ENCODE measurements around the gene PLEKHJ1.

The PLEKHJ1 gene

DNA sequence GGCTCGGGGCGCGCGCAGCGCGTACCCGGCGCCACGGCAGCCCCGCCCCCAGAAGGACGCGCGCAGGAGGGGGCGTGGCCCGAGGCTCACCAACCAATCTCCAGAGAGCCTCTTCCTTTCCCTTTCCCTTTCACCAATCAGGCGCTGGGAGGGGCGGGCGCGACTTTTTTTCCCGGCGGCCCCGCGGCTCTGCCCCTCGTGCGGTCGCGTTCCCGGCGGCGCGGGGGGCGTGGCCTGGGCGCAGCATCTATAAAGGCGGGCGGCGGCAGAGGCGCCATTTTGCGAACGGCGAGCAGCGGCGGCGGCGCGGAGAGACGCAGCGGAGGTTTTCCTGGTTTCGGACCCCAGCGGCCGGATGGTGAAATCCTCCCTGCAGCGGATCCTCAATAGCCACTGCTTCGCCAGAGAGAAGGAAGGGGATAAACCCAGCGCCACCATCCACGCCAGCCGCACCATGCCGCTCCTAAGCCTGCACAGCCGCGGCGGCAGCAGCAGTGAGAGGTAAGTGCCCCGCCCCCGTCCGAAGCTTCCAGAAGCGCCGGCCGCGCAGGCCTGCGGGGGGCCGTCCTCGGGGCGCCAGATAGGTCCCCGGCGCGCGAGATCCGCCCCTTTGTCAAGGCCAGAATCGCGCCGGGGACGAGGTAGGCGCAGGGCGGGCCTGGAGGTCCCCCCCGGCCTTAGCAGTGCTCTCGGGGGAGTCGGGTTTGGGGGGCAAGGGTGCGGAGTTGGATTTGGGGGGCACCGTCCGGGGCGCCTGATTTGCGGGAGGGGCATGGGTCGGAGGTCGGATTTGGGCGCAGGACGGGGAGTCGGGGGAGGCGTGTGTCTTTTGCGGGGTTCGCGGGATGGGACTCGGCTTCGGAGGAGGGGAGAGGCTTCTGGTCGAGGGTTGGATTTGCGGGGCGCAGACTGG lies 33.4 kb upstream of the PLEKHJ1 start:
- peak; percentile 97 for DNase-seq

DNA sequence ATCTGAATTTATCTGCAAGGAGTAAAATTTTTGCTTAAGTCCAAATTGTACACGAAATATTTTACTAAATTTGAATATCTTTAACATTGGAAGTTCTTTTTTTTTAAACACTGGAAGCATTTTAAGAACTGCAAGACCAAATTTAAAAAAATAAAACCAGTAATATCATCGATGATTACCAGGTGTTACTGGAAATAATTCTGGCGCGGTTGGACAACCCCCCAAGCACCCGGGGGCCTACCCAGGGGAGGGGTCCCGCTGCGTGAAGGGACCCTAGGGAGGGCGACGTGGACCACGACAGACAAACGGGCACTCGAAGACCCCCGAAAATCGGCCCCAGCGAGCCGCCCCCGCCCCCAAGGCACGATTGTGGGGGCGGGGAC lies 32.7 kb upstream of the PLEKHJ1 start:
- no peak for DNase-seq

DNA sequence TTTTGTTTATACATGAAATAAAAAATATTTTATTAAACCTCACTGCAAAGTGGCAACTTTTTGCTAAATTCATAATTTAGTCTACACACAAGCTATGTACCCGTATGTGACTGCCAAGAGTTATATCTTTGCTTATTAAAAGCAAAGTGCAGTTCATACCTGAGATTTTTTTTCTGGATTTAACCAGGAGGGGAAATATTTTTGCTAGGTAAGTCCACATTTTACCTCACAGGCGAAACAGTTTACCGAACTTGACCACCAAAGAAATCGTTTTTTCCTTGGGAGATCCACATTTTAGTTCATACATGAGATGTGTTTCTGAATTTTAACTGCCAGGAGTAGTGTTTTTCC lies 32.3 kb upstream of the PLEKHJ1 start:
- no peak for DNase-seq

DNA sequence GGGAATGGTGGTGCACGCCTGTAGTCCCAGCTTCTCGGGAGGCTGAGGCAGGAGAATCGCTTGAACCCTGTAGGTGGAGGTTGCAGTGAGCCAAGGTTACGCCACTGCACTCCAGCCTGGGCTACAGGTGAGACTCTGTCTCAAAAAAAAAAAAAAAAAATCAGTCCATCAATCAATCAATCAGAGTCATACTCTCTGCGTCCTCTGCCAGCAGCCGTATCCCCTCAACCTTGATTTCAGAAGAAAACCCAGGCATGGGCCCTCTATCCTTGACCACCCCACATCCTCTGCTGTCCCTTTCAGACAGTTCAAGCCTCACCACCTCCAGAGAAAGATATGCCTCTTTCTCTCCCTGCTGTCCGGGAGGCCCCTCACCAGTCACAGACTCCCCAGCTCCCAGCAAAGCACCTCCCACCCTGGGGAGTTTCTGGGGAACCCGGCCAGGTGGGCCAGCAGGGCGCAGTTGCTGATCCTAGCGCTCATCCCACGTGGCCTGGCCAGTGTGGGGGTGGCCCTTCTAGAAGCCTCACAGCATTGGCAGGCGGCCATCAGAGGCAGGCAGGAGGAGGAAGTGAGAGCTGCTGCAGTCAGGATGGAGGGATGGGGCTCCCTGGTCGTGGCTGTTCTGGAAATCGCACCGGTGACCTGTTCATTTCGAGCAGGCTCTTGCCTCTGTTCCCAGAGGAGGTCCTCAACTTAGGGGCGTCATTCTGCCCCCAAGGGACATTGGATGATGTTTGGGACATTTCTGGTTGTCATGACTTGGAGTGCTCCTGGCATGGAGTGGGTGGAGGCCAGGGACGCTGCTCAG lies 30.3 kb upstream of the PLEKHJ1 start:
- peak; percentile 63 for DNase-seq

DNA sequence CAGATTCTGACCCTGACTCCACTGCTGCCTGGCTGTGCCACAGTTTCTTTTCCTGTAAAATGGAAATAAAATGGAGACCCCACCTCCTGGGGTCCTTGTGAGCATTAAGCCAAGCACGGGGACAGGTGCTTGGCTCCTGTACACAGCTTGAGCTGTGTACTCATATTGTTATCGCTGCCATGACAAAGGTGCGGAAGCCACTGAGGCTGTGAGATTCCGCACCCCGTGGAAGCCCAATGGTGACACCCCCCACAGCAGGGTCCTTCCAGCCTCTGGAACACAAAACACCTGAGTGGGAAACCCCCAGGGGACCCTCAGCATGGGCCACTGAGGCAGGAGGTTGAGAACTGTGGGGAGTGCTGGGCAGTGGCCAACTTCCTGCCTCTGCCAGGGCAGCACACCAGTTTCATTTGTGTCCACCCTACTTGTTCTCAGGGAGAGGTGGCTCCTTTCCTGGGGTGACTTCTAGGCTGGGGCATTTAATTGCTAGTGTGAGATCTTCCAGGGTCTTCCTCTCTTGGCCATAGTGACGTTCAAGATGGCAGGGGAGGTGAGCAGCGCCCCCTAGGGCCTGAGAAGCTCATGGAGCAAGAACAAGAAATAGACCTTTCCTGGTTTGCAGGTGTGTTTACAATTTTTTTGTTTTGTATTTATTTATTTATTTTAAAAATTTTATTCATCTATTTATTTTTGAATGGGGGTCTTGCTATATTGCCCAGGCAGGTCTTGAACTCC lies 25.5 kb upstream of the PLEKHJ1 start:
- no peak for DNase-seq

DNA sequence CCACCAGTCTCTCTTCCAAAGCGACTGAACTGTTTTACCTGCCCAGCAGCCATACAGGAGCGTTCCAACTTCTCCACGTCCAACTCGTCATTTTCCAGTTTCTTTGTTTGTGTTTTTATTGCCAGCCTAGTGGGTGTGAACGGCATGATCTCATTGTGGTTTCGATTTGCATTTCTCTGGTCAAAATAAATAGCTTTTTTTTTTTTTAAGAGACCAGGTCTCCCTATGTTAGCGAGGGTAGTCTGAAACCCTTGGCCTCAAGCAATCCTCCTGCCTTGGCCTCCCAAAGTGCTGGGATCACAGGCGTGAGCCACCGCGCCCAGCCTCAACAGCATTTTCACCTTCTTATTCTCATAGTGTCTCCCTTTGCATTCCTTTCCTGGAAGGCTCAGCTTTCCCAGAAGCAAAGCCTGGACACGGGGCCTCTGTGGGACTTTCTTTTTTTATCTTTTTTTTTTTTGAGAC lies 24.2 kb upstream of the PLEKHJ1 start:
- no peak for DNase-seq

DNA sequence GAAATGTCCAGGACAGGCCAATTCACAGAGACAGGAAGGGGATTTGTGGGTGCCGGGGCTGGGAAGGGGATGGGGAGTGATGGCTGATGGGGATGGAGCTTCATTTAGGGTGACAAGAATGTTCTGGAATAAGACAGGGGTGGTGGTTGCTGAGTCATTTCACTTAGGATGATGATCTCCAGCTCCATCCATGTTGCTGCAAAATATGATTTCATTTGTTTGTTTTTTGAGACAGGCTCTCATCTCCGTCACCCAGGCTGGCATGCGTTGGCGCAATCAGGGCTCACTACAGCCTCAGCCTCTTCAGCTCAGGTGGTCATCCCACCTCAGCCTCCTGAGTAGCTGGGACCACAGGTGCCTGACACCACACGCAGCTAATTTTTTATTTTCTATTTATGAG lies 23.2 kb upstream of the PLEKHJ1 start:
- no peak for DNase-seq

DNA sequence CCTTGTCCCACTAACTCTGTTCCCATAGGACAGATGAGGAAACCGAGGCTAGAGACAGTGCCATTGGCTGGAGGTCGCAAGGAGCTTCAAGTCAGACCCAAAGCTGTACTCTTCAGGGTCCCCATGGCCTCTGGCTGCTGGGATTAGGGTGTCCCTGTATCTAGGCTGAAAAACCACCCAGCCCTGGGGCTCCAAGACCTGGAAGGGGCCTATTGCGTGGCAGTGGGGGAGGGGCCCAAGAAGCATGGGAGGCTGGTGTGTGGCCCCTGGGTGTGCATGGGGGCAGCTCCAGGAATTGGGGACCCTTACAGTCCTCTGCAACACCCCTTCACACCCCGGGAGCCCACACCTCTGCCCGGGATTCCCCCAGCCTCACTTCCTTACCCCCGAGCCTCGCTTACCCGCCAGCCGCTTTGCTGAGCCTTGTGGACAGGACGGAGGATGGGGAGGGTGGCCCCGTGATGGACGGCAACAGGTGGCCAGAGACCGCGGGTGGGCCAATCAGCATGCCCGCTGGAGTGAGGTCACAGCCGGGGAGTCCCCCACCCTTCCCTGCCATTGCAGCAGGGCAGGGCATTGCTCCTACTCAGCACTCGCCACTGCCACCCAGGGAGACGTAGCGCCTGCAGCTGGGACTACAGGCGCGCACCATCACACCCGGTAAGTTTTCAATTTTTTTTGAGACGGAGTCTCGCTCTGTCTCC lies 20.0 kb upstream of the PLEKHJ1 start, which contains the start of gene JSRP1:
Gene JSRP1, minus strand, starts transcription at position 436 of the 704 bp plus-strand sequence. CDS start 1,103 bp downstream, outside the sequence.
- DNase-seq = no peak

DNA sequence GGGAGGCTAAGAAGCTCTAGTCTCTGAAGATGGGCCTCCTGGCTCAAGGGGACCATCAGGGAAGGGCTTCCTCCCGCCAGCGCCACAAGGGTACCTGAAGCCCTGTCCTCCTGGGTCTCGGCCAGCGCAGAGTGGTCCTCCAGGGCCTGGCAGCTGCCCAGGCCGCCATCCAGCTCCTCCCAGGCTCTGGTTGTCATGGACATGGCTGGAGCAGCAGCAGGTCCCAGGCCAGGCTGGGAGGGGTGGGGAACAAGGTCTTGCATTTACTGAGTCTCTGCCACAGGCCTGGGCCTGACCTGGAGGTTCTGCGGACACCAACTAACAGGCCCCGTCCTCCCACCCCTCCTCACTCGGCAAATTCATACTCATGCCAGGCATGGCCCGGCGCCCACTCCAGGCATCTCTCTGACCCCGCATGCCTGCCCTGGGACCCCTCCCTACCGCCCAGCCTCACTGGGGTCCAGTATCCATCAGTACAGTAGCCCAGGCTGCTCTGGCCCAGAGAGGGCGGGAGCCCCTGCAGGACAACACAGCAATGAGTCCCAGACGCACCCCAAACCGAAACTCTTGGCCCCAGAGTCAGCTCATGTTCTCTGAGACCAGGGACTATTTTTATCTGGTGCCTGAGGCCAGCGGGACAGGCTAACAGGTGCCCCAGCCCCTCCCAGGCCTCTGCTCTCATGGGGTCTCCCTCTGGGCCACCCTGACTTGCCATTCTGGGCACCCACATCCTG lies 19.1 kb upstream of the PLEKHJ1 start:
- DNase-seq = peak; percentile 23

DNA sequence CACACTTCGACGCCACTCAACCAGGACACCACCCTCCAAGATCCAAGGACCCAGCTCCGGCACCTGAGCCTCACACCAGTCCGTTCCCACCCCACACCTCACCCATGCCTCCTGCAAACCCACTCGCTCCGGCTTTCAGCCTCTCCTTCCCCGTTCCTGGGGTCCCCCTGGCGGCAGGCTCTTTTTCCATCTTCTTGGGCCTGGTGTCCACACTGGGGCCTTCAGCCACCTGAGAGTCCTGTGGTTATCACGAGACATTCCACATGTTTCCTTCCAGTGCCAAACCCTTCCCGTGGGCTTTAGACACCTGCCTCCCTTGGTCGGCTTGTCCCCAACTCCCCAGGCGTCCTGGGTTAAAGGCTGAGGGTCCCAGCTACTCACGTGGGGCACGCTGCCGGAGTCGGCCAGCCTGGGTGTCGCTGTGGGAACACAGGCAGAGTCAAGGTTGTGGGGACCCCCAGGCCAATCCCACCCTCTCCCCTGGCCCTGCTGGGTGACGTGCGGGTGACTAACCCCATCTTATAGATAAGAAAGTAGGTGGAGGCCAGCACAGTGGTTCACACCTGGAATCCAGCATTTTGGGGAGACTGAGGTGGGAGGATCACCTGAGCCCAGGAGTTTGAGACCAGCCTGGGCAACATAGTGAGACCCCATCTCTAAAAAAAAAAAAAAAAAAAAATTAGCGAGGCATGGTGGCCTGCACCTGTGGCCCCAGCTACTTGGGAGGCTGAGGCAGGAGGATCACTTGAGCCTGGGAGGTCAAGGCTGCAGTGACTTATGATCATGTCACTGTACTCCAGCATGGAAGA lies 18.1 kb upstream of the PLEKHJ1 start:
- DNase-seq = no peak

DNA sequence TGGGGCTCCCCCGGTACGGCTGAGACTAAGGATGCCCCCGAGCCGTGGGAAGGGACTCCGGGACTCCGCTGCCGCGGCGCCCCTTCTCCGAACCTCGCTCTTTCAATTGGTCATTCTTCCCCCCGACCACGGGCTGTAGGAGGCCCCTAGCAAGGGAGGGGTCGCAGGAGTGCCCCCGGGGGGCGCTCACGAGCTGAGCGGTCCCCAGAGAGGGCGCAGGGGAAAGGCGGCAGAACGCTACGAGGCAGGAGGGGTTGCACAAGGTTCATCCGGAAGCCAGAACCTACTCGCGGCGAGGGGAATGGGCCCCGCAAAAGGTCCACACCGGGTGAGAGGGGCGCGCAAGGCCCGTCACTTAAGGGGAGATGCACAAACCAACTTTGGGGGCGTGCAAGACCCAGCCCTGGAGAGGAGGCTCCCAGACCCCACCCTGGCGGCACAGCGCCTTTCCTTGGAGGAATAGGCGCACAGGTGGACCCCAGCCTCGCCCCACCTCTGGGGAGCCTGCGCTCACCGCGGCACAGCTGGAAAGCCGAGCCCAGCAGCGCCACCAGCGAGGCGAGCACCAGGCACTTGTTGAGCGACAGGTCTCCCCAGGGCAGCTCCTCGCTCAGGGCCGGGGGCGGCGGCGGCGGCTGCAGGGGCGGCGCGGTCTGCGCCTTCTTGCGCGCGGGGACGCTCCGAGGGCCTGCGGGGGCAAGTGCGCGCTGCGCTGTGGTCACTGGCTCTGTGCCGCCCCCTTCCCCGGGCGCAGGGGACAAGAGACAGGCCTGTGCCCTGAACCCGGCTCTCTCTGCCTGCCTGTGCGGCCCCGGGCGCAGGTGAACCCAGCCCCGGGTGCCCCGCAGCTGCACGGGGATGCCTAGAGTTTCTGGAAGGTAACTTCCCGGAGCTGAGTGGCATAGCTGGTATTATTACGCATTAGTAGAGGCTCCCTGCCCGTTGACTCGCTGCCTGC lies 17.3 kb upstream of the PLEKHJ1 start:
- DNase-seq = peak; percentile 12

DNA sequence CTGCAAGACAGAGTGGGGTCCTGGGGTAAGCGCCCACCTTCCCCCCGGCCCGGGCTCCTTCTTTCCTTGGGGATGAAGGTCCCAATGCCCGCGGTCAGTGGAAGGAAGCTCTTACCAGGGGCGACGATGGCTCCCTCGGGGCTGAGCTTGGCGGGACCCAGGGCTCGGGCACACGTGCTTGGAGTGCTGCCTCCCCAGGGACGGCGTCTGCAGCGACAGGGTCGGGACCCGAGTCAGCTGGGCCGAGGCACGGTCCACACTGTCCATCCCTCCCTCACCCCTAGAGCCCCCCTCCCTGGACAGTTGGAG lies 16.6 kb upstream of the PLEKHJ1 start:
- no peak for DNase-seq

DNA sequence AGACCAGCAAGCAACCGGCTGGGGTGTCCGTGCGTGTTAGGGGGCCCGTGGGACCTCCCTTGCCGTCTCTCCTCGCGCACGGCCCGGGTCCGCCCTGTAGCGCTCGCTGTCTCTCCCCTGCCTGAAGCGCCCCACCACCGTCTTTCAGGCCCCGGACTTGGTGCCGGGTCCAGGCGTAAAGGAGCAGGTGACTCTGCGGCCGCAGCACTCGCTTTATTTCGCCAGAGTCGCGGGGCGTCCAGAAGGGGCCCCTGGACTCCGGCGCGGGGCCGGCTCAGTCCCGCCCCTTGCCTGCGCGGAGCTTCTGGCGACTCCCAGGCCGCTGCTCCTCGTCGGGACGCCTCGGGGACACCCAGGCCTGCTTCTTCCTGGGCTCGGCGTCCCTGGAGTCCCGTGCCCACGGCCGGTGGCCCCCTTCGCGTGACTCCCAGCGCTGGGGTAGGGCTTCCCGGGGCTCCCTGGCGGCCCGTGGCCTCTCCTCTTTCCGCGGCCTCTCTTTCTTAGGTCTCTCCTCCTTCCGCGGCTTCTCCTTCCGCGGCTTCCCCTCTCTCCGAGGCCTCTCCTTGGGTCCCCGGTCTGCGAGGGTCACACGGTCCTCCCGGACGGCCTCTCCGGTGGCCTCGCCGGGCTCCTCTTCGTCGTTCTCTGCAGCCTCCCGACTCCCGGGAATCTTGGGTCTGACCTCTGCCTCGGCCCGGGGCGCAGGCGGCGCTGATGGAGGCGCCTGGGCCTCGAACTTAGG lies 16.1 kb upstream of the PLEKHJ1 start:
- DNase-seq = no peak

DNA sequence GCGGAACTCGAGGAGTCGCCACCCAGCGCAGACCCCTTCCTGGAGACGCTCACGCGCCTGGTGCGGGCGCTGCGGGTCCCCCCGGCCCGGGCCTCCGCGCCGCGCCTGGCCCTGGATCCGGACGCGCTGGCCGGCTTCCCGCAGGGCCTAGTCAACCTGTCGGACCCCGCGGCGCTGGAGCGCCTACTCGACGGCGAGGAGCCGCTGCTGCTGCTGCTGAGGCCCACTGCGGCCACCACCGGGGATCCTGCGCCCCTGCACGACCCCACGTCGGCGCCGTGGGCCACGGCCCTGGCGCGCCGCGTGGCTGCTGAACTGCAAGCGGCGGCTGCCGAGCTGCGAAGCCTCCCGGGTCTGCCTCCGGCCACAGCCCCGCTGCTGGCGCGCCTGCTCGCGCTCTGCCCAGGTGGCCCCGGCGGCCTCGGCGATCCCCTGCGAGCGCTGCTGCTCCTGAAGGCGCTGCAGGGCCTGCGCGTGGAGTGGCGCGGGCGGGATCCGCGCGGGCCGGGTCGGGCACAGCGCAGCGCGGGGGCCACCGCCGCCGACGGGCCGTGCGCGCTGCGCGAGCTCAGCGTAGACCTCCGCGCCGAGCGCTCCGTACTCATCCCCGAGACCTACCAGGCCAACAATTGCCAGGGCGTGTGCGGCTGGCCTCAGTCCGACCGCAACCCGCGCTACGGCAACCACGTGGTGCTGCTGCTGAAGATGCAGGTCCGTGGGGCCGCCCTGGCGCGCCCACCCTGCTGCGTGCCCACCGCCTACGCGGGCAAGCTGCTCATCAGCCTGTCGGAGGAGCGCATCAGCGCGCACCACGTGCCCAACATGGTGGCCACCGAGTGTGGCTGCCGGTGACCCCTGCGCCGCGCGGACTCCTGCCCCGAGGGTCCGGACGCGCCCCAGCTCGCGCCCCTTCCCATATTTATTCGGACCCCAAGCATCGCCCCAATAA lies 15.3 kb upstream of the PLEKHJ1 start:
- DNase-seq = no peak

DNA sequence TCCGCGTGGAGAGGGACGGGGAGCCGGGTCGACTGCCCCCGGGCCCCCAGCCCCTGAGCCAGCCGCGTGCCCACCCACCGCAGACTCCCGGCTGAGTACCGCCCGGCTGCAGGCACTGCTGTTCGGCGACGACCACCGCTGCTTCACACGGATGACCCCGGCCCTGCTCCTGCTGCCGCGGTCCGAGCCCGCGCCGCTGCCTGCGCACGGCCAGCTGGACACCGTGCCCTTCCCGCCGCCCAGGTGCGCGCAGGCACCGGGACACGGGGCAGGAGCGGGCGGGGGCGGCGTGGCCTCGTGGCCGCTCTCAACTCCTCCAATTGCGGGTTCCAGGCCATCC lies 14.6 kb upstream of the PLEKHJ1 start:
- no peak for DNase-seq

DNA sequence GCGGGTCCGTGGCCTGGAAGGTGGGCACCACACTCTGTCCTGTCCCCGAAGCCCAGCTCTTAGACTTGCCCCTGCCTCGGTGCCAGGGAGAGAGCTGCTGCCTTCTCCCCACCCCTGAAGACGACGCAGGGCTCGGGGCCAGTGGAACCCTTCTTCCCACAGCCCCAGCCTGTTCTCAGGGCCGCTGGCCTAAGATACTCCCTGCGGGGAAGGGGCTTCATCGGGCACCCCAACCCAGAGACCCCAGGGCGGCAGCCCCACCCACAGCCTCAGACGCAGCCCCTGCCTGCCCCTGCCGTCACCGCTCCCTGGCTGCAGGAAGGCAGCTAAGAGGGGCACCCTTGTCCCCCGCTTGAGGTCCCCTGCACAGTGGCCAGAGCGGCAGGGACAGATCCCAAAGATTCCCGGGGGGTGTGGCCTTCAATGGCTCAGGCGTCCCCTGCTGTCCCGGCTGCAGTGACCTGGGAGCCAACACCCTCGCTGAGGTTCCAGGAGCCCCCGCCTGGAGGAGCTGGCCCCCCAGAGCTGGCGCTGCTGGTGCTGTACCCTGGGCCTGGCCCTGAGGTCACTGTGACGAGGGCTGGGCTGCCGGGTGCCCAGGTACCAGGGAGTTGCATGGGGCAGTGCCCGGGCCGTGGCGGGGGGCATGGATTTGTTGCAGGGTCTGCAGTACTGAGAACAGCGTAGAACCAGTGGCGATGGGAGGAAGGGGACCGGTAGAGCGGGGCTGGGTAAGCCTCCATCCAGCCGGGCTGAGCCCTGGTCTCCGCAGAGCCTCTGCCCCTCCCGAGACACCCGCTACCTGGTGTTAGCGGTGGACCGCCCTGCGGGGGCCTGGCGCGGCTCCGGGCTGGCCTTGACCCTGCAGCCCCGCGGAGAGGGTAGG lies 14.0 kb upstream of the PLEKHJ1 start:
- DNase-seq = no peak
